ENCODE data around the gene CST2. TPM values are rescaled to one million over a fixed set of nuclear protein-coding genes. Genes with fewer than 3 reads are reported as not detected.
A peak's percentile ranks its signal among the peaks of the same experiment; 100 is the strongest.
"Not testable (repeated sequence)": the region's sequence is repeated elsewhere in the genome, so short reads cannot be mapped to it uniquely, and the experiment has no call there.

Gene CST2
- under 1 TPM in 1 of 5 donors, not detected in 4; 0.30 TPM for polyA plus RNA-seq (ENCODE audit: insufficient read depth in 1 of 5, insufficient read length in 5 of 5, low replicate concordance in 1 of 5)
- long read RNA-seq, donor 1: 0 reads
- long read RNA-seq, donor 2: 0 reads
- long read RNA-seq, donor 3, partial matches to known transcripts: 0 of 1 reads
- long read RNA-seq, donor 3, other reads (novel, unspliced or antisense): 0 of 1 reads
- long read RNA-seq, donor 4: 0 reads
- long read RNA-seq, donor 5: 0 reads
- long read RNA-seq, donor 6: 0 reads
- long read RNA-seq, donor 7: 0 reads
- long read RNA-seq, donor 8: 0 reads

GRCh38 chr20:23826541-23827021 lies at the start of gene CST2:
Gene CST2, minus strand, starts transcription at chr20:23826729. Its CDS starts 69 bp downstream, at chr20:23826660.
- DNase-seq: no peak

- DNase-seq: no peak
Observed at GRCh38 chr20:23875606-23876237, 49.2 kb upstream of the CST2 start.

GRCh38 chr20:23874747-23875146 lies 48.2 kb upstream of the CST2 start:
- DNase-seq: no peak

GRCh38 chr20:23873370-23874015 lies 47.0 kb upstream of the CST2 start:
- DNase-seq: no peak

GRCh38 chr20:23872065-23872464 lies 45.5 kb upstream of the CST2 start:
- DNase-seq: no peak

- DNase-seq: no peak
Observed at GRCh38 chr20:23870461-23870860, 43.9 kb upstream of the CST2 start.

- no peak for DNase-seq
Observed at GRCh38 chr20:23869520-23869919, 43.0 kb upstream of the CST2 start.

GRCh38 chr20:23868321-23868720 lies 41.8 kb upstream of the CST2 start:
- no peak for DNase-seq

GRCh38 chr20:23867152-23867776 lies 40.7 kb upstream of the CST2 start:
- DNase-seq: no peak

GRCh38 chr20:23860771-23861170 lies 34.2 kb upstream of the CST2 start:
- not testable (repeated sequence) for DNase-seq

- DNase-seq: no peak
Observed at GRCh38 chr20:23857962-23858595, 31.6 kb upstream of the CST2 start.

- no peak for DNase-seq
Observed at GRCh38 chr20:23856736-23857135, 30.2 kb upstream of the CST2 start.

GRCh38 chr20:23856226-23856625 lies 29.7 kb upstream of the CST2 start:
- DNase-seq: no peak

GRCh38 chr20:23841693-23842092 lies 15.2 kb upstream of the CST2 start:
- no peak for DNase-seq

- DNase-seq: no peak
Observed at GRCh38 chr20:23835716-23836115, 9.2 kb upstream of the CST2 start.

- no peak for DNase-seq
Observed at GRCh38 chr20:23832775-23833513, 6.4 kb upstream of the CST2 start.

GRCh38 chr20:23831961-23832360 lies 5.4 kb upstream of the CST2 start:
- not testable (repeated sequence) for DNase-seq

- DNase-seq: no peak
Observed at GRCh38 chr20:23823621-23824324, 2.8 kb downstream of the CST2 start.

GRCh38 chr20:23823111-23823510 lies 3.4 kb downstream of the CST2 start:
- peak; percentile 11 to 16 for DNase-seq

- DNase-seq: no peak
Observed at GRCh38 chr20:23820493-23820892, 6.0 kb downstream of the CST2 start.

All from right lung (tissue), 10 donors.